Measurements from ENCODE around the gene PTPN2.

- TF ChIP-seq CTCF (conservative IDR thresholded peaks at IDR 0.05; ENCODE audit: low read depth in 2 of 2) (no peak), EZH2phosphoT487 (IDR thresholded peaks at IDR 0.05; ENCODE audit: unreplicated experiment) (no peak), EZH2 (IDR thresholded peaks at IDR 0.05; ENCODE audit: low read depth, unreplicated experiment) (no peak), POLR2AphosphoS5 (IDR thresholded peaks at IDR 0.05; ENCODE audit: low read depth) (no peak), ZNF114 (CRISPR knock-in tag; IDR thresholded peaks at IDR 0.05) (no peak), REST (IDR thresholded peaks at IDR 0.05; ENCODE audit: unreplicated experiment) (no peak), CREB1 (CRISPR knock-in tag; IDR thresholded peaks at IDR 0.05; ENCODE audit: low read depth) (no peak)
Measured at GRCh38 chr18:12844391-12844790, 39.6 kb downstream of the PTPN2 start.

Measured in GM23338 (cell line).